ENCODE data around the gene LTBR. TPM values are rescaled to one million over a fixed set of nuclear protein-coding genes. Genes with fewer than 3 reads are reported as not detected.

Gene LTBR
- total RNA-seq, 1 experiment from 2014 or later = 165 TPM

GRCh38 chr12:6407236-6407954 is 23.4 kb downstream of the LTBR start:
- H3K27ac Mint-ChIP-seq (ENCODE audit: unreplicated experiment) = no peak overlapping the region
- TF ChIP-seq CTCF (IDR thresholded peaks at IDR 0.05; ENCODE audit: unreplicated experiment) = no peak
- no peak overlapping the region for H3K4me3 Mint-ChIP-seq (ENCODE audit: low read depth, unreplicated experiment)
- H3K9me3 Mint-ChIP-seq (ENCODE audit: low read depth, unreplicated experiment) = peaks cover 4% of the 10 kb centered on the region
- CTCF ChIA-PET = no interaction called here
- no peaks in the 10 kb centered on the region for H3K4me1 Mint-ChIP-seq (ENCODE audit: low read depth, unreplicated experiment)
- no peak for DNase-seq
- intact Hi-C loops (cut with micrococcal nuclease; ENCODE audit: unreplicated experiment) = no loop called here
- peaks cover 11% of the 10 kb centered on the region for H3K36me3 Mint-ChIP-seq (ENCODE audit: insufficient read depth, unreplicated experiment)
- no peaks in the 10 kb centered on the region for H3K27me3 Mint-ChIP-seq (ENCODE audit: unreplicated experiment)
- BruUV-seq (replicated peaks) = no TSS peak

DNA sequence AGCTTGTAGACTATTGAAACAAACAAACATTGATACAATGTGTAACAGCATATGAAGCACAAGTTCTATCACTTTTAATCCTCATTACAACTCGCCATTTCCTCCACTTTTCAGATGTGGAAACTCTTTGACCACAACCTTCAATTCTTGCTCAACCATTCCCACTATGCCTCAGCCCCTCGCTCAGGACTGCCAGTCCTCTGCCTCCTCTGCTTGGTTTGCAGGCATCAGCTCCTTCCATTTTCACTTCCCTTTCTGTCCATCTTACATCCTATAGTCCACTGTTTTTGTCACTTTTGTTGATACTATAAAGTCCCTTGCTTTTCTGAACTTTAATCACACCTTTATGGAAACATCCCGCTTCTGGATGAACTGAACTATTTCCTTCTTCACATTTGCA is 32.6 kb downstream of the LTBR start:
- Mint-ChIP-seq H3K9me3 (ENCODE audit: low read depth, unreplicated experiment) (no peaks in the 10 kb centered on the region), H3K36me3 (ENCODE audit: insufficient read depth, unreplicated experiment) (no peaks in the 10 kb centered on the region), H3K27me3 (ENCODE audit: unreplicated experiment) (no peaks in the 10 kb centered on the region), H3K4me3 (ENCODE audit: low read depth, unreplicated experiment) (no peak overlapping the region), H3K4me1 (ENCODE audit: low read depth, unreplicated experiment) (no peaks in the 10 kb centered on the region), H3K27ac (ENCODE audit: unreplicated experiment) (no peak overlapping the region)
- no peak for TF ChIP-seq CTCF (IDR thresholded peaks at IDR 0.05; ENCODE audit: unreplicated experiment)
- DNase-seq = no peak
- CTCF ChIA-PET = no interaction called here
- intact Hi-C loops (cut with micrococcal nuclease; ENCODE audit: unreplicated experiment) = no loop called here
- BruUV-seq (replicated peaks) = no TSS peak

DNA sequence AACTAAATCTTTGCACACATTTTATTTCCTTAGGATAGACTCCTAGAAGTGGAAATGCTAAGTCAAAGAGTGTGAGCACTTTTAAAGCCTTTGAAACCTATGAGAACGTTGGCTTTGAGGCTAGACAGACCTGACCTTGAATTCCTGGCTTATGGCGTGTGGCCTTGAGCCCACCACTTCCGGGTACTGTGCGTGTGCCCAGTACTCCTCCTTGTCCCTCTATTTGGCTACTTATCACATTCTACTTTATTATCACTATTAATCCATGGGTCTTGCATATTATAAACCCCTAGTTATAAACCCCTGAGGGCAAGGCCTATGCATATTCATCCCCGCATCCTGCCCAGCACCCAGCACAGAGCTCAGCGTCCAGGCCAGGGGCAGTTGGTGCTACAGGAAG is 34.8 kb downstream of the LTBR start:
- Mint-ChIP-seq H3K27ac (ENCODE audit: unreplicated experiment) (no peak overlapping the region), H3K4me1 (ENCODE audit: low read depth, unreplicated experiment) (peaks cover 3% of the 10 kb centered on the region), H3K4me3 (ENCODE audit: low read depth, unreplicated experiment) (no peak overlapping the region), H3K27me3 (ENCODE audit: unreplicated experiment) (no peaks in the 10 kb centered on the region), H3K36me3 (ENCODE audit: insufficient read depth, unreplicated experiment) (no peaks in the 10 kb centered on the region), H3K9me3 (ENCODE audit: low read depth, unreplicated experiment) (no peaks in the 10 kb centered on the region)
- BruUV-seq (replicated peaks) = no TSS peak
- no peak for TF ChIP-seq CTCF (IDR thresholded peaks at IDR 0.05; ENCODE audit: unreplicated experiment)
- DNase-seq = no peak
- intact Hi-C loops (cut with micrococcal nuclease; ENCODE audit: unreplicated experiment) = no loop called here
- CTCF ChIA-PET = interaction anchor here (1.0 kb wide), 1 partner anchor 96 kb away, joined by 3 read pairs; no protein-coding TSS in a partner anchor

GRCh38 chr12:6420364-6420763 is 36.4 kb downstream of the LTBR start:
- BruUV-seq (replicated peaks) = no TSS peak
- no peak for TF ChIP-seq CTCF (IDR thresholded peaks at IDR 0.05; ENCODE audit: unreplicated experiment)
- H3K4me3 Mint-ChIP-seq (ENCODE audit: low read depth, unreplicated experiment) = no peak overlapping the region
- H3K36me3 Mint-ChIP-seq (ENCODE audit: insufficient read depth, unreplicated experiment) = no peaks in the 10 kb centered on the region
- no peaks in the 10 kb centered on the region for H3K9me3 Mint-ChIP-seq (ENCODE audit: low read depth, unreplicated experiment)
- no peaks in the 10 kb centered on the region for H3K27me3 Mint-ChIP-seq (ENCODE audit: unreplicated experiment)
- CTCF ChIA-PET = interaction anchor here (0.7 kb wide), 1 partner anchor 16 kb away, joined by 5 read pairs; no protein-coding TSS in a partner anchor
- peaks cover 5% of the 10 kb centered on the region for H3K4me1 Mint-ChIP-seq (ENCODE audit: low read depth, unreplicated experiment)
- no peak overlapping the region for H3K27ac Mint-ChIP-seq (ENCODE audit: unreplicated experiment)
- DNase-seq = no peak
- intact Hi-C loops (cut with micrococcal nuclease; ENCODE audit: unreplicated experiment) = loop anchor here (5.0 kb wide), 1 partner anchor 117 kb away; no protein-coding TSS in a partner anchor

Data from Calu3 (cell line).